HG03460 (cell line): ENCODE data around the gene WDR33.

Experiments used
- ATAC-seq: cut with Tn5 transposase; IDR thresholded peaks from one replicate; pipeline ENCODE4 v1.9.1; 2021; ENCODE audit not compliant: unreplicated experiment

The WDR33 gene

DNA sequence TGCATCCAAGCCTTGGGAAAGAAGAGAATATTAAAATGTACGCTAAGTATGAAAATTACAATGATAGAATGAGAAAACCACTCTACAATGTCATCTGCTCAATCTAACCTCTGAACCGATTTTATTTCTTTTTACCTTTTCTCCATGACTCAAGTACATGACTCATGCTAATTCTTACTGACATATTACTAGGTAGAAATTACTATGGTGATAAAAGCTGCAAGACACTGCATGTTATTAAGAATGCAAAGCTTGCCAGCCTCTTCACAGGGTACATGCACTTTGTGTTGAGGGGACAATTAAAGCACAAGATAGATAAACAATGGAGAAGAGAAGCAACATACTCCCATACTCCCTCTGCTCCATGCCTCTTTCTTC lies 89.0 kb downstream of the WDR33 start:
- no peak for ATAC-seq

DNA sequence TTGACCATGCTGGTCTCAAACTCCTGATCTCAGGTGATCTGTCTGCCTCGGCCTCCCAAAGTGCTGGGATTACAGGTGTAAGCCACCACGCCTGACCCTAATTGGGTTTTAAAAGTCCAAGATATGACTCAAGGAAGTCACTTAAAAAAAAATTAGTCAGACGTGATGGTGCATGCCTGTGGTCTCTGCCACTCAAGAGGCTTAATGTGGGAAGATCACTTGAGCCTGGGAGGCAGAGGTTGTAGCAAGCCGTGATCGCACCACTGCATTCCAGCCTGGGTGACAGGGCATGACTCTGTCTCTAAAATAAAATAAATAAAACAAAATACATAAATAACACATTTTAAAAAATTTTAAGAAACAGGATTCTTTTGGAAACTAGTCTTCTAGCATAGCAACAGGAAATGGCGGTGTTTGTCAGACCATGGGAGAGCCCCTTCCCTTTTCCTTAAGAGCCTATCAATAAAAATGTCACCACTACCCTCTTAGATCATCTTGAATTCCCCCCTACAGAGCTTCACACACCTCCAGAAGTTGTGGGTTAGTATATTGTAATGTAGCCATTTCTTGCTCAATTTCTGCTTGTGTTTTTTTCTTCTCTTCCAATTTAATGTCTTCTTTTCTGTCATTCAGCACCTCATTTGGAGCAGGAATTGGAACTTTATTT lies 89.5 kb downstream of the WDR33 start:
- no peak for ATAC-seq

DNA sequence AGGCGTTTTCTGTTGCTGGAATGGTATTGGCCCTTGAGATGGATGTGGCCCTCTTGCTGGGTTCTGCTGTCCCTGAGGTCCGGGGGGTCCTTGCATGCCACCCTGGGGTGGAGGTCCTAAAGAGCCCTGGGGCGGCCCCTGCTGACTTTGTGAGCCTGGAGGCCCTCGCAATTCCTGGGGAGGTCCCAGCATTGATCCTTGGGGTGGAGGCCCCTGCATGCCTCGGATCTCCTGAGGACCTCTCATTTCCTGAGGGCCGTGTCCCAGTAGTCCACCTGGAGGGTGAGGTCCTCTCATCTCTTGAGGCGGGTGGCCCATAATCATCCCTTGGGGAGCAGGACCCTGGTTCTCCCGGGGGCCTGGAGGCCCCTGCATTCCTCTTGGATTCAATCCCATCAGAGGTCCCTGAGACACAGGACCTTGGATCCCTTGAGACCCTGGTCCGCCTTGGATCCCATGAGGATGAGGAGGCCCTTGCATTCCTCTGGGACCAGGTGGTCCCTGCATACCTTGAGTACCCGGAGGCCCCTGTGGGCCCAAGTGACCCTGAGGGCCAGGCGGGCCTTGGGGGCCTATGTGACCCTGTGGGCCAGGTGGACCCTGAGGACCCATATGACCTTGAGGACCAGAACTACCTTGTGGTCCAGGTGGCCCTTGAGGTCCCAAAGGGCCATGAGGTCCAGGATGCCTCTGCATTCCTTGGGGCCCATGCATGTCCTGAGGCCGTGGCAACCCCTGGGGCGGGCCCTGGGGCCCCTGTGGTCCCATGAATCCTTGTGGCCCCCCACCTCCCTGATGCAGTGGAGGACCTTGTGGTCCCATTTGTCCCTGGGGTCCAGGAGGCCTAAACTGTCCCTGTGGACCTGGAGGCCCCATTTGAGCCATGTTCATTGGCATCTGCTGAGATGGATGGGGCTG lies 91.4 kb downstream of the WDR33 start:
- no peak for ATAC-seq

DNA sequence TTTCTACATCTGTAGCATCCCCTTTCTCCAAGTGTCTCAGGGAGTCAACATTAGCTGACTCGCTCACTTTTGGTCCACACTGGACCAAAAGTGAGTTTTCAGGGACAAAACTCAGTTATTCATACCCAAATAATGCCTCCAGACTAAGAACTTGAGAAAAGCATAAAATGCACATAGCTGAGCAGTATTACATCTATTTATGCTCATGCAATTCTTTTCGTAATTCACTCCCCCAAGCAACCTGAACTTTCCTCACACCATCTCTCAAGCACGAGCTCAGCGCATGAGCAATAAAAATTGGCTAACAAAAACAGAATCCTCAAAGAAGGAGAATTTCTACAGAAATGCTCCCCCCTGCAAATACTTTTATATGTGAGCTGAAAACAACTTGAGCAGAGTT lies 92.7 kb downstream of the WDR33 start:
- ATAC-seq = no peak

DNA sequence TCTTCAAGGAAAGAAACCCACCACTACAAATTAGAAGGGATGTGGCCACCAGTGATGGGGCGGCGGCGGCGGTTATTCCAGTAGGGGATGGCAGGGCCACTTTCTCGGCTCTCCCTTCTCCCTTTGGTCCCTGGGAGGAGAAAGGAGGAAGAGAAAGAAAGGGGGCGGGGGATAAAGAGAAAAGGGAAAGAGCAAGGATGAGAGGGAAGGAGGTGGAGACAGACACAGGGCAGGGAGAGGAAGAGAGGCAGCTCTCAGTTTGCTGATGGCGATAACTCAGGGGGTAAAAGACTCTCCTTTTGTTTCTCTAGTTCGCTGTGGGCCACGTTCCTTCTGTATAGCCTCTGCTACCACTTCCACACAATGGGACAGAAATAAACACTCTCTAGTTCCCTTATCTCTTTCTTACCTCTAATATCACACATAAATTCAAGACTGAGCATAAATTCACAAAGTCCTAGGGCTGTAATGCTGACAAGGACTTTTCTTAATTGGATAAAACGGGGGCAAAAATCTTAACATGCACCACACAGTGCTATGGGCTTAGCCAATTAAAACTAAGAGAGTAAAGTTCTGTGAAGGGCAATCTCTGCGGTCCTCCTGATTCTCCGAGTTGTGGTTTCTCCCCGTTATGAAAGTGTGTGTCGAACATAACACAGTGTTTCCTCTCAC lies 95.1 kb downstream of the WDR33 start:
- ATAC-seq = no peak

DNA sequence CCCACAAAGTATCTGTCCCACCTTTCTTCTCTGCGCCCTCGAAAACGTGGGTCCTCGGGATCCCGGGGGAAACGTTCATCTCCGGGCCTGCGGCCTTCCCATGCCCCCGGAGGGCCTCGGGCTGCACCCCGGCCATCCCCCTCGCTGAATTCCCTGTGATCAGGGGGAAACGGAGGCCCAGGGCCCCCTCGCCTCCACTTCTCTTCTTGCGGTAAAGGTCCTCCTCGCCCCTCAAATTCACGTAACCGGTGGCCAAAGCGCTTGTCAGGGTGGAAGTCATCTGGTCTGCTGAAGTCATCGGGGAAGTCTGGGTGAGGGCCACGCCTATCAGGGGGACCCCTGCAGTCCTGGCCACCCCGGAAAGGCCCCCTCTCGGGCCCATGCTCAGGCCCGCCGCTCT lies 97.4 kb downstream of the WDR33 start:
- ATAC-seq = no peak

DNA sequence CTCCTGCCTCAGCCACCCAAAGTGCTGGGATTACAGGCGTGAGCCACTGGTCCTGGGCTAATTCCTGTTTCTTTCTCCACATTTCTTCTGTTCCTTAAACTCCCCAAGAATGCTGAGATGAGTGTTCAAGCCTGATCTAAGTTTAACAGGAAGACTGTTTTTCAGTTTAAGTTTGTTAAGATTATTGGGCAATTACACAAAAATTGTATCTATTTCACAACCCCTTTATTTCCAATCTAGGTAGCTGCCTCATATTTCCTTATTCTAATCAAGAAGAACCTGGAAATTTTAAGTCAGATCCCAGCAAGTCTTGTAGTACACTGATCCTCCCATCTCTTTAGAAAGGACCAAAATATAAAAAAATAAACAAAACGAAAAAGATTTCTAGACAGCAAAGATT lies 98.0 kb downstream of the WDR33 start:
- ATAC-seq = no peak

DNA sequence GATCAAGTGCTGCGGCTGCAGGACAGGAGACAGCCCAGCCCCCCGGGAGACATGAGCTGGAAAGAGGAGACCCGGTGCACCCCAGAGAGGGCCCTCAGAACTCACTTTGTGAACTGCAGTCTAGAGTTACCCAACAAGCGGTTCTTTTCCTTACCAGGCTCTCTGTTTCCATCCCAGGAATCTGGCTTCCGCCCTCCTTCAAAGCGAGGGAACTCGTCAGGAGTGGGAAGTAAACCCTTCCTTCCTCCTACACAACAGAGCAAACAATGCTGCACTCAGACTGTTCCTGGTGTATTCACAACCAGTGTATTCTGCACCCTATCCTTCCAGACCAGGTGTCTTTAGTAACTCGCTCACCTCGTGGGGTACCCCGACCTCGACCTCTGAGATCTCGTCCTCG lies 101.6 kb downstream of the WDR33 start:
- no peak for ATAC-seq

DNA sequence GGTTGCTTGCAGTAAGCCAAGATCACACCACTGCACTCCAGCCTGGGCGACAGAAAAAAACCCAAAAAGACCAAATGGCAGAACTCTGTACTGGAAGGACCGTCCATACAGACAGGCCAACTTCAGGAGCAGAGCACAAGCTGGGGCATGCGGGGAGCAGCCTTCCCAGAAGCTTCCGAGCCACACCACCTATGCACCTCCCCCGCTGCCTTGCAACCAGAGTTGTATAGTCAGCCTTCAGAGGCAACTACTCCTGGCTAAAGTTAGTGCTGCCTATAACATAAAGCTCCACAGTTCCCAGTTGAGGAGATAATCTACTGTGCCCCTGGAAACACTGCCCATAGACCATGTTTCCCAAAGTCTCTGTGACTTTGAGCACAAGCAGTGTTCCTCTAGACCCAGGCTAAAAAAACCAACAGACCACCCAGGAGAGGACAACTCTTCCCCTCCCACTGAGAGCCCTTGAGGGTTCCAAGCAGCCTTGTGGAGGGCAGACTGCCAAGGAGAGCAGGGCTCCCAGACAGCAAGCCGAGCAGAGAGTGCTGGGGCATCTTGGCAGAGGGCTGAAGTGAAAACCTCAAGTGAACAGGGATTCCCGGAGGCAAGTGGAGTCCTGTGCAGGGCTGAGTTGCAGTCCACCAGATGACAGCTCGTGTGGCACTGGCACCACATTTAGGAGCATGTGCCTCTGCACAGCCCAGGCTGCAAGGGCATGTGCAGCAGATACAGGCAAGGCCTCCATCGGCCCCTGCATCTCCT lies 102.9 kb downstream of the WDR33 start:
- ATAC-seq = no peak

DNA sequence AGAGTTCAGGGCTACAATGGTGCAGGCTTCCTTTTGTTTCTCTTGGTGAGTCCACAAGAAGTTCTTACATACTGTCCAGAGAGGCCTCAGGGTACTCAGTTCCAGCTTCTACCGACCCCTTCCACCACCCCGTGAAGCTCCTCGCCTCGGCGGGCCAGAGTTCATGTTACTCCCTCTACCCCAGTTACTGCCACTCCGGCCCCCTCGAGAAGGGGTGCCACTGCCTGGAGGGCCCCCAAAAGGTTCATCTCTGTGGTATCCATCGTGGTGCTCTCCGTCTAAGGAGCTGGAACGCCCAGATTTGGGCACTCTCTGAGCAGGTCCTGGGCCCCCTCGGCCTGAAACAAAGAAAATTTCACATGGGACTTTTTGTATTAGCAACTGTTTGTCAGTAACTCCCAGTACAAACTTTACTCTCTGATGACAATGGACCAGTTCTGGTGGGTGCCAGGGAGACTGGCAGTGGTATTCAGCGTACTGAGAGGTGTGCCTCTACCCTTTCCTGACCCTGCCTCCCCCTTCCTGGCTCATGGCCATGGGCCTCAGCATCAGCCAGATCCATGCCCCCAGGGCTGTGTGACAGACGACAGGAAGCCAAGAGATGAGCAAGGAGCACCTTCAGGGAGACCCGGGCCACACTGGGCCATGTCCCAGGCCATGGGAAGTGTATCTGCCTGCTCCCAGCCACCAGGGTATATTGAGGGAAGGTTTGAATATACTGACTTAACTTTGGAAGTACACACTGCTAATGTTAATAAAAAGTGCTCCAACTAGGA lies 104.6 kb downstream of the WDR33 start:
- ATAC-seq = no peak

DNA sequence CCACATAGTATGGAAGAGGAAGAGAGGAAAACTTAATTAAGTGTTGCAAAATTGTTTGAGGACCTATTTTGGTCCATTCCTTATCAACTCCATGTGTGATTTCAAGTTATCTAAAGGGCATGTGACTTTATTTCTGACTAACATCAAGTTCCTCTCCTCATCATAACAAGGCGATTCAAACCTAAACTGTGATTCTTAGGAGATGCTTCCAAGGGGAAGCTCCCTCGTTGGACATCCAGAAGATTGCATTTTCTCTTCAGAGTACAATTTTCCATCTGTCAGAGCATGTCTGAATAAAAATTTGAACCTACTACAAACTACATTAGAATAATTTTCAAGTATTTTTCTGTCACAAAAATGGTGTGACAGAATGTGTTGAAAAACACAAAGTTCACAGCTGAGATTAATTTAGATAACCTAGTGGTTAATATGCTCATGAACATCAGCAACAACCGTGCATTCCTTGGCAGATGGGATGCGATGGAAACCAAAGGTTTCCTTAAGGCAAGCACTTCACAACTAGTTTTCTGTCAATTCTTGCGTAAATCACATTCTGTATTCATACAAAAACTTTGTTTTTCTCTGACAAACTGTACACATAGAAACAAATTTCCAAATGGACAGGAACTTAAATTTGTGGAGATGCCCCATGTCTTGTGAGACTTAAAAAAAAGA lies 105.4 kb downstream of the WDR33 start:
- ATAC-seq = no peak

DNA sequence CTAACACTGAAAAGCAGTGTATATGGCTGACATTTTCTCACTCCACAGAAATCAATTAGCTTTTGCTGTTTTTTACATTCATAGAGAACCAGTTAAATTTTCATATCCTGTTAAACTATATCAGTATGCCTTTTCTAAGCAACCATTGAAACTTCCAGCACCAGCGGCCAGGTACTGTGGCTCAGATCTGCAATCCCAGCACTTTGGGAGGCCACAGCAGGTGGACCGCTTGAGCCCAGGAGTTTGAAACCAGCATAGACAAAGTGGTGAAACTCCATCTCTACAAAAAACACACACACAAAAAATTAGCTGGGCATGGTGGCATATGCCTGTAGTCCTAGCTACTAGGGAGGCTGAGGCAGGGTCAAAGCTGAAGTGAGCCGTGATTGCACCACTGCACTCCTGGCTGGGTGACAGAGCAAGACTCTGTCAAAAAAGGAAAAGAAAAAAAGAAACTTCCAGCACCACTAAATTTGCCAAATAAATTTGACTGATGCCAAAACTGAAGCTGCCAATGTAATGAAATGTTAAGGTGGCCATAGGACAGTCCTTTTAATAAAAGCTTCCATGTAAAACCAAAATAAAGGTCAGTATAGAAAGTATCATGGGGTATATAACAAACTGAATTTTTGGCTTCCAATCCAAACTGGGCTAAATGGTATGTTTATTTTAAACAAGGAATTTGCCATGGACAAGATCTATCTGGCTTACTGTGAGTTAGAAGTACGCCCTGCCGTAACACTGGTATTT lies 106.2 kb downstream of the WDR33 start:
- no peak for ATAC-seq

DNA sequence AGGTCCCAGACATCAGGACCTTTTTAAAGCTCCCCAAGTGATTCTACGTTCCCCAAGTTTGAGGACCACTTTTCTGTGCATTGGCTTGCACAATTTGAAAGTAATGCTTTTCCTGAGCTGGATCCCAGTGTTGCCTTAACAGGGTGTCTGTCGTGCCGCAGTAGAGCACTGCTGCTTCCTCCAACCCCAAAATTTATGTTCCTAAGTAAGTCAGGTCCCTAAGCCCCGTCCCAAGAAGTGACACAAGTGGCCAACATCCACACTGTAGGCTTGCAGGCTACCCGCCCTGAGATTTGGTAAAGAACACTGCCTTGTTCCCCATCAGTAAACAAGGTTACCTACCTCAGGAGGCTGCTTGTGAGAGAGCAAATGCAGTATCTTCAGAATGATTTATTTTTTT lies 107.7 kb downstream of the WDR33 start:
- ATAC-seq = no peak

DNA sequence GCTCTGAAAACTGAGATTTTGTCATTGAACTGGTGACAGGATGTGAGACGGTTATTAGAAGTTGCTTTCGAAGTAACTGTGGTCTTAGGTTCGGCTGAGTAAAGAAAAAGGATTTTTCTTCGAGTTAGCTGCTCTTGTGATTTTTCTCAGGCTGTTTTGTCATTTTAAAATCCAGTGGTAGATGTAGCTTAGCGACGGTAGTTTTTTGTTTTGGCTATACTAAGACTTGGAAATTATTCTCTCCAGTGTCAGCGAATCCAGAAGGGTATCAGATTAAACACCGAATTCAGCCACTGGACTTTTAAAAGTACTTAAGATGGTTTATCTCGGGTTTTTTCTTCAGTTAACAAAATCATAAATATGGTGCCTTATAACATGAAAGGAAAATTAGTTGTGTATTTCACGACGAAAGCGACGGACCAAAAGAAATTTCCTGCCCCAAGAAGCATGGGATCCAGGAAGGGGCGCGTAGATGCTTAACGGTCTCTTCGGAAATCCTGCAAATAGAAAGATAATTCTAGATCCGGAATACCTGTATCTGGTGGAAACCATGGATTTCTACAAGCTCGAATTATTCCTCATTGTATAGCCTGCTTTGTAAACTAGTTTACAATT lies 108.5 kb downstream of the WDR33 start:
- no peak for ATAC-seq

DNA sequence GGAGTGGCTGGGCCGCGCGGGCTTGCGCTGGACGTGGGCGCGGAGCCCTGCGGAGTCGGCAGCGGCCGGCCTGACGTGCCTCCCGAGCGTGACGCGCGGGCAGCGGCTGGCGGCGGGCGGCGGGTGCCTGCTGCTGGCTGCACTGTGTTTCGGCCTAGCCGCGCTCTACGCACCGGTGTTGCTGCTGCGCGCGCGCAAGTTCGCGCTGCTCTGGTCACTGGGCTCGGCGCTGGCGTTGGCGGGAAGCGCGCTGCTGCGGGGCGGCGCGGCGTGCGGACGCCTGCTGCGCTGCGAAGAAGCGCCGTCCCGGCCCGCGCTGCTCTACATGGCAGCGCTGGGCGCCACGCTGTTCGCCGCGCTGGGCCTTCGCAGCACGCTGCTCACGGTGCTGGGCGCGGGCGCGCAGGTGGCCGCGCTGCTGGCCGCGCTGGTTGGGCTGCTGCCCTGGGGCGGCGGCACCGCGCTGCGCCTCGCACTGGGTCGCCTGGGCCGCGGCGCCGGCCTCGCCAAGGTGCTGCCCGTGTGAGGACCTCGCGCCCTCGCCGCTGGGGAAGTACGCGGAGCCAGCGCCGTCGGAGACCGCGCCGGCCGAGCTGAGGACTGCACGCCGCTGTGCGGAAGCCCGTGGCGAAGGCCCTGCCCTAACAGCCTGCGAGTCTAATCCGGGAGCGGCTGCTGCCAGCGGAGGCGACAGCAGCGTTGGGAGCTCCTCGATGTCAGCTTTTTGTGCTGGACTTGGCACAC lies 109.1 kb downstream of the WDR33 start:
- ATAC-seq = peak; percentile 43

DNA sequence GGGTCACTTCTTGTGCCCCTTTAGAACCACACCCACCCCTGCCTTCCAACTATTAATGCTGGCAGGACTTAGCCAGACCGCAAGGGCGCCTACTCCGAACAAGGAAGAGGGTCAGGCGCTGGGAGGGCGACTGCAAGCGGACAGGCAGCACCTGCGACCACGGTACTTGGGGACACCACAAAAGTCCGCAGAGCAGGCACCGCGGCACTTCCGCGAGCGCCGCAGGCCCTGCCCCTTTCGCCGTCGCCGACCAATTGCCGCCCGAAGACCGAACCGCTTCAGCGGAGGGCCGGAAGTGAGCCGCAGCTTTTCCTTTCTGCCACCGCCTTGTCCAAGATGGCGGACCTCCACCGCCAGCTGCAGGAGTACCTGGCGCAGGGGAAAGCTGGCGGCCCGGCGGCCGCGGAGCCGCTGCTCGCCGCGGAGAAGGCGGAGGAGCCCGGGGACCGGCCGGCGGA lies 109.7 kb downstream of the WDR33 start, which contains the start of gene SFT2D3:
TSS of gene SFT2D3 (plus strand) at position 305 of the 458 bp plus-strand sequence. CDS start at position 337, 32 bp downstream.
- ATAC-seq = peak; percentile 68

DNA sequence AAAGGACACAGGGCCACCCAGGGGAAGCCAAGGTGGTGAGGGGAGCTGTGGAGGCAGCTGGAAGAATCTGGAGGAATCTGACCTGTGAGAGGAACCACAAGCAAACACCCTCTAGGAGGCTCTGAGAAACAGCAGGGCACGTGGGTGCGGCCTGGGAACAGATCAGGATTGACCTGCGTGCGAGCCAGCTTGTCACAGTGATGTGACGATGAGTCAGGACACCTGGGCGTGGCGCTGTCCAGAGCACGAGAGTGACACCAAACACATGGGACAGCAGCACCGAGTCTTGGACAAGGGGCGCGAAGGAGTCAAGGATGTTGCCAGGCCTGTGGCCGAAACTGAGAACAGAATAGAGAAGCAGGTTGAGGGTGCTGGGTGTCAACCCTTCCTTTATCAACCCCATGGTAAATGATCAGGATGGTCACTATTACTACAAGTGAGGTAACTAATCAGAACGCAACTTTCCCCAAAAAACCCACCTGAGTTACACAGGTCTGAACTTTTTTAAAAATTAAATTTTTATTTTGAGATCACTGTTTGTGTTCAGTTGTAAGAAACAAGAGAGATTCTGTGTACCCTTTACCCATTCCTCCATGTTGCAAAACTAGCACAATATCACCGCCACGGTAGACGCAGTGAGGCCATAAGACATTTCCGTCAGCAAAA lies 110.3 kb downstream of the WDR33 start:
- ATAC-seq = peak; percentile 57
